GM21381 (cell line): Measurements from ENCODE around the gene MUSTN1.

Experiments
- ATAC-seq: cut with Tn5 transposase; IDR thresholded peaks from one replicate; pipeline ENCODE4 v1.9.1; 2021; ENCODE audit warnings: mild to moderate bottlenecking, moderate library complexity; ENCODE audit not compliant: unreplicated experiment

The MUSTN1 gene

GRCh38 chr3:52809662-52810377, 25.0 kb downstream of the MUSTN1 start:
- no peak for ATAC-seq

- no peak for ATAC-seq
Measured at GRCh38 chr3:52809149-52809548, 25.7 kb downstream of the MUSTN1 start.

- ATAC-seq, result no peak
Measured at GRCh38 chr3:52805270-52806039, 29.4 kb downstream of the MUSTN1 start.

GRCh38 chr3:52801839-52802238, 33.0 kb downstream of the MUSTN1 start:
- ATAC-seq, result no peak

- ATAC-seq, result no peak
Measured at GRCh38 chr3:52800079-52800478, 34.7 kb downstream of the MUSTN1 start.

- no peak for ATAC-seq
Measured at GRCh38 chr3:52798978-52799476, 35.8 kb downstream of the MUSTN1 start.

GRCh38 chr3:52798376-52798977, 36.3 kb downstream of the MUSTN1 start:
- ATAC-seq, result no peak

GRCh38 chr3:52796411-52796810, 38.4 kb downstream of the MUSTN1 start:
- ATAC-seq, result no peak

- ATAC-seq, result no peak
Measured at GRCh38 chr3:52795298-52795900, 39.4 kb downstream of the MUSTN1 start.

GRCh38 chr3:52794612-52795099, 40.2 kb downstream of the MUSTN1 start, which contains the start of gene ITIH3:
ITIH3 (plus strand) TSS chr3:52794796; CDS start chr3:52794804, 8 bp downstream.
- no peak for ATAC-seq

- ATAC-seq, result no peak
Measured at GRCh38 chr3:52793702-52794611, 40.9 kb downstream of the MUSTN1 start.

- ATAC-seq, result no peak
Measured at GRCh38 chr3:52792961-52793695, 41.7 kb downstream of the MUSTN1 start.

GRCh38 chr3:52792413-52792812, 42.4 kb downstream of the MUSTN1 start:
- no peak for ATAC-seq

- ATAC-seq, result no peak
Measured at GRCh38 chr3:52791928-52792327, 42.9 kb downstream of the MUSTN1 start.

GRCh38 chr3:52791366-52791765, 43.5 kb downstream of the MUSTN1 start:
- ATAC-seq, result no peak

- no peak for ATAC-seq
Measured at GRCh38 chr3:52790741-52791140, 44.1 kb downstream of the MUSTN1 start.

GRCh38 chr3:52790337-52790736, 44.5 kb downstream of the MUSTN1 start:
- no peak for ATAC-seq

- no peak for ATAC-seq
Measured at GRCh38 chr3:52789746-52790040, 45.1 kb downstream of the MUSTN1 start.

GRCh38 chr3:52788890-52789745, 45.7 kb downstream of the MUSTN1 start:
- no peak for ATAC-seq
